Inflammatory macrophage treated with lipopolysaccharide for 4 hours (primary cell): ENCODE data around the gene HDDC2.

Source experiments
- DNase-seq: peaks from one replicate; pipeline ENCODE4 v3.0.0-alpha.2; 2020

The HDDC2 gene

GRCh38 chr6:125301435-125302391, at the start of gene HDDC2:
HDDC2 (minus strand) TSS chr6:125301967; CDS start chr6:125301932, 35 bp downstream.
- DNase-seq: peak; percentile 75

- DNase-seq: peak; percentile 25
These were observed 45.3 kb upstream of the HDDC2 start for GRCh38 chr6:125346926-125347563.

- no peak for DNase-seq
These were observed 44.6 kb upstream of the HDDC2 start for GRCh38 chr6:125346201-125346925.

- no peak for DNase-seq
These were observed 39.7 kb upstream of the HDDC2 start for GRCh38 chr6:125341460-125341859.

GRCh38 chr6:125340991-125341390, 39.2 kb upstream of the HDDC2 start:
- DNase-seq: no peak

GRCh38 chr6:125340175-125340835, 38.5 kb upstream of the HDDC2 start:
- DNase-seq: no peak

- DNase-seq: no peak
These were observed 37.9 kb upstream of the HDDC2 start for GRCh38 chr6:125339653-125340052.

- no peak for DNase-seq
These were observed 36.6 kb upstream of the HDDC2 start for GRCh38 chr6:125338381-125338780.

GRCh38 chr6:125337706-125338105, 35.9 kb upstream of the HDDC2 start:
- no peak for DNase-seq

GRCh38 chr6:125332664-125333063, 30.9 kb upstream of the HDDC2 start:
- no peak for DNase-seq

GRCh38 chr6:125325586-125325985, 23.8 kb upstream of the HDDC2 start:
- DNase-seq: no peak

GRCh38 chr6:125323376-125323775, 21.6 kb upstream of the HDDC2 start:
- no peak for DNase-seq

- DNase-seq: no peak
These were observed 14.9 kb upstream of the HDDC2 start for GRCh38 chr6:125316621-125317020.

GRCh38 chr6:125315548-125315947, 13.8 kb upstream of the HDDC2 start:
- no peak for DNase-seq

GRCh38 chr6:125314009-125314581, 12.3 kb upstream of the HDDC2 start:
- peak; percentile 66 for DNase-seq

GRCh38 chr6:125312950-125313349, 11.2 kb upstream of the HDDC2 start:
- no peak for DNase-seq

- no peak for DNase-seq
These were observed 10.7 kb upstream of the HDDC2 start for GRCh38 chr6:125312478-125312877.

- peak; percentile 64 for DNase-seq
These were observed 9.4 kb upstream of the HDDC2 start for GRCh38 chr6:125310994-125311649.

GRCh38 chr6:125307964-125308615, 6.3 kb upstream of the HDDC2 start:
- DNase-seq: no peak

GRCh38 chr6:125307150-125307838, 5.5 kb upstream of the HDDC2 start:
- peak; percentile 65 for DNase-seq

- no peak for DNase-seq
These were observed 5.0 kb upstream of the HDDC2 start for GRCh38 chr6:125306756-125307149.
